ENCODE measurements around the gene LMAN2.

LMAN2 gene

DNA sequence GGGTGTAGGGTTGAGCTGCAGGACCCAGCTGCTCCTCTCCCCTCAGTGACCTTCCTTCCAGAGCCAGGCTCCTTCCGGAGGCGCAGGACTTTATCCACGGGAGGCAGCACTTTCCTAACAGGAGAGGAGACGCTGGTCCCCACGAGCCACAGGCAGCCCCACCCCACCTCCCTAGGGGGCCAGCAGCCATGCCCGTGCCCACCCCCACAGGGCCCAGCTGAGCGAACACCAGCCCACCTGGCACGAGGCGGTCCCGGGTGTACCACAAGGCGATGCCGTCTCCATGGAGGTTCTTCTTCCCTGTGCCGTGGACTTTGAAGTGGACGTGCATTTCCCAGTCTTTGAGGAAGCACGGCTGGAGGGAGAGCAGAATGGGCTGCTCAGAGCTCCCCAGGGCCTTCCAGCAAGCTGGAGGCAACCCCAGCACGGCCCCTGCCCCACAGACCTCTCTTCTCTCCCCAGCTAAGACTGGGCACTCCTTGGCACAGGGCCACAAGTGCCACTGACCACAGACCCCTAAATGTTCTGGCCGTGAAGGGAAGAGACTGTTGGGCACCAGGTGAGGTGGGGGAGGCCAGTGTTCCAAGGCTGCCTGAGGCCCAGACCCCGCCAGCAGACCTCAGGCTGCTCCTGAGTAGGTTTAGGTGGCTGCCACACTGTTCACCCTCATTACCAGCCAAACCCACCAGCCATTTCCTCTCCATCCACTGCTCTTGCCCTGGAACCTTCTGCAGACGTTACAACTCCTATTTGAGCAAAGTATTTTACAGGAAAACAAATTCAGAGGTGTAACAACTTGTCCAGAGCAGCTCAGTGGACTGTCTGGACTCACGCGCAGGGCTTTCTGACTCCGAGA is 13.0 kb downstream of the LMAN2 start:
- Histone ChIP-seq H3K36me3 (ENCODE audit: control insufficient read depth, insufficient read depth, low read length, severe bottlenecking) (peaks cover 76% of the 10 kb centered on the region), H3K27me3 (replicated peaks; ENCODE audit: control insufficient read depth, insufficient read depth, low read length) (no peaks in the 10 kb centered on the region), H3K4me1 (ENCODE audit: control insufficient read depth, insufficient read depth, low read length) (no peaks in the 10 kb centered on the region), H3K4me3 (ENCODE audit: low read length) (no peak overlapping the region), H3K9ac (ENCODE audit: low read length) (no peak overlapping the region), H3K9me3 (ENCODE audit: control insufficient read depth, low read length) (no peaks in the 10 kb centered on the region)
- DNase-seq (ENCODE audit: low read depth): no peak

GRCh38 chr5:177336603-177337494 is 14.6 kb downstream of the LMAN2 start:
- no peak for DNase-seq (ENCODE audit: low read depth)
- Histone ChIP-seq H3K4me1 (ENCODE audit: control insufficient read depth, insufficient read depth, low read length) (no peaks in the 10 kb centered on the region), H3K27me3 (replicated peaks; ENCODE audit: control insufficient read depth, insufficient read depth, low read length) (no peaks in the 10 kb centered on the region), H3K9me3 (ENCODE audit: control insufficient read depth, low read length) (no peaks in the 10 kb centered on the region), H3K9ac (ENCODE audit: low read length) (no peak overlapping the region), H3K4me3 (ENCODE audit: low read length) (no peak overlapping the region), H3K36me3 (ENCODE audit: control insufficient read depth, insufficient read depth, low read length, severe bottlenecking) (peaks cover 84% of the 10 kb centered on the region)

DNA sequence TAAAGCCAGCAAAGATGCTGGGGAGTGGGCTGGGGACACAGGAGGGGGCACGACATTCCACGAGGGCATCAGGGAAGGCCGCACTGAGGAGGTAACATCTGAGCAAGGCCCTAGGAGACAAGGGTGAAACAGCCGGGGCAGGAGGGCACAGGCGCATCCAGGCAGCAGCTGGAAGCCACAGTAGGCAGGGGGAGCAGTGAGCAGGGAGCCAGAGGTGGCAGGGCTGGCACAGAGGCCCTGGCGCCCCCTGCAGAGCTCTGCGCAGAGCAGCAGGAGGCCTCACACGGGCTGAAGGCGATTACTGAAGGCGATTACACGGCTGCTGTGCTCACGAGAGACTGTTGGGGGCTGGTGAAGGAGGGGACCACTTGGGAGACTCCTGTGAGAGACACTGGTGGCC is 15.4 kb downstream of the LMAN2 start:
- no peak overlapping the region for H3K4me3 ChIP-seq (ENCODE audit: low read length)
- no peak overlapping the region for H3K9ac ChIP-seq (ENCODE audit: low read length)
- H3K36me3 ChIP-seq (ENCODE audit: control insufficient read depth, insufficient read depth, low read length, severe bottlenecking): peaks cover 84% of the 10 kb centered on the region
- no peaks in the 10 kb centered on the region for H3K9me3 ChIP-seq (ENCODE audit: control insufficient read depth, low read length)
- H3K4me1 ChIP-seq (ENCODE audit: control insufficient read depth, insufficient read depth, low read length): no peaks in the 10 kb centered on the region
- no peaks in the 10 kb centered on the region for H3K27me3 ChIP-seq (replicated peaks; ENCODE audit: control insufficient read depth, insufficient read depth, low read length)
- peak; percentile 14 for DNase-seq (ENCODE audit: low read depth)

DNA sequence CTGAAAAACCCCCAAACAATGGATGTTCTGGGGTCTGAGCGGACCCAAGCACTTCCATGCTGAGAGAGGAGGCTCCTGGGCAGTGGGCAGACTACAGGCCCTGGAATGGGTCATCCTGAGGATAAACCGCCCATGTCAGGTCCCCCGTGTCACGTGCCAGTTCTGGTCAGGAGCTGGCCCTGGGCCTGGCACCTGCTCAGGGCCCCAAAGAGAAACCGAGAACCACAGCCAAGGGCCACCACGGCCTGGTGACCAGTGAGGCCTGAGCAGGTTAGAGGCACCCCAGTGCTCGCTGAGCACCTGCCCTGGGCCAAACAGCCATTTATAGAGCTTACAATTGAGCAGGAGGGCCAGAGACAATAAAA is 15.8 kb downstream of the LMAN2 start:
- Histone ChIP-seq H3K36me3 (ENCODE audit: control insufficient read depth, insufficient read depth, low read length, severe bottlenecking) (peaks cover 85% of the 10 kb centered on the region), H3K9me3 (ENCODE audit: control insufficient read depth, low read length) (no peaks in the 10 kb centered on the region), H3K27me3 (replicated peaks; ENCODE audit: control insufficient read depth, insufficient read depth, low read length) (no peaks in the 10 kb centered on the region), H3K9ac (ENCODE audit: low read length) (no peak overlapping the region), H3K4me1 (ENCODE audit: control insufficient read depth, insufficient read depth, low read length) (no peaks in the 10 kb centered on the region), H3K4me3 (ENCODE audit: low read length) (no peak overlapping the region)
- DNase-seq (ENCODE audit: low read depth): no peak

DNA sequence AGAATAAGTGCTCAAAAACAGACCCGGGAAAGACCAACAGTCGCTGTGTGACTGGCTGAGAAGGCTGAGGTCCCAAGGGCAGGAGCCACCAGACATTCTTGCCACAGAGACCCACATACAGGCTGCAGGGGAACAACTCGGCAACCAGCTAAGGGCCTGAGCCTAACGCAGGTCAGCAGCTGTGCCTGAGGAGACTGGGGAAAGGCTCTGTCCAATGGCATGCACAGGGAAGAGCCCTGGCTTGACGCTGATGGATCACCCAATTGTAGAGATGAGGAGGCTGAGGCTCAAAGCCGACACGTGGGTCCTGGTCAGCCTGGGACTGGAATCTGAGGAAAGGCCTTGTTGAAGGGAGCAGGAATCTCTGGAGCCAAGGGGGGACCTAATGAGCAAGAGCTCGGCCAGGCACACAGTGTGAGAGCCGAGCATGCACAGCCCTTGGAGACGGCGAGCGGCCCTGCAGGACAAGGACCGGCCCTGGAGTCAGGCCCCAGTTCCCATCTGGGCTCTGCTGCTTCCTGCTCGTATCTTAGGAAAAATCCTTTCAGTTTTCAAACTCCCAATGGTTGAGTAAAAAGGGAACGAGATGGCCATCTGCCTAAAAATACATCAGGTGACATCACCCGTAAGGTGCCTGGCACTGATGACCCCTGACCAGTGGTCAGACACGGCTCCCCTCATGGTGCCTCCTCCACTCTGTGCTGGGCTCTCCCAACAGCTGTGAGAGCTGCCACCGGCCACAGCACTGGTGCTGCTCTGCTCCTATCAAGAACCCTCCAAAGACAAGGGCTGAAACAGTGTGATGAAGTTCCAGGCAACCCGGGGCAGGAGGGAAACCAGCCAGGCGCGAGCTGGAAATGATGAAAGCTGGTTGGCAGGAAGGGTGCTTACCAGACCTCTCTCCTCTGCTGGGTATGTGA is 16.4 kb downstream of the LMAN2 start:
- Histone ChIP-seq H3K4me3 (ENCODE audit: low read length) (no peak overlapping the region), H3K4me1 (ENCODE audit: control insufficient read depth, insufficient read depth, low read length) (no peaks in the 10 kb centered on the region), H3K27me3 (replicated peaks; ENCODE audit: control insufficient read depth, insufficient read depth, low read length) (no peaks in the 10 kb centered on the region), H3K9me3 (ENCODE audit: control insufficient read depth, low read length) (no peaks in the 10 kb centered on the region), H3K36me3 (ENCODE audit: control insufficient read depth, insufficient read depth, low read length, severe bottlenecking) (peaks cover 91% of the 10 kb centered on the region), H3K9ac (ENCODE audit: low read length) (no peak overlapping the region)
- no peak for DNase-seq (ENCODE audit: low read depth)

DNA sequence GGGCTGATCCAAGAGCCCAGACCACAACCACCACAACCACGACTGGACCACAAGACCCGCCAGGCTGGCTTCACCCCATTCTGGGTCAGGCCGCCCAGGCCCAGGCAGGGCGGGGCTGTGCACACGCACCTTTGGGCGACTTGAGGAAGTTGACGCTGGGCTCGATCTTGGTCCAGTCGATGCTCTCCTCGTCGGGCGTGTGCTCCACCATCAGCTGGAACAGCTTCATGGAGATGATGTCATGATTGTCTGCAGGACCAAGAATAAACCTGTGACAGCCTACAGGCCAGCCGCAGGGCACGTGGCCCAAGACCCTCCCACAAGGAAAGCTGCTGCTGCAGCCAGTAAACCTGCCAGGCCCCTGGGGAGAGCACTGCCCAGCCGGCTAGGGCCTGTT is 17.3 kb downstream of the LMAN2 start:
- Histone ChIP-seq H3K9me3 (ENCODE audit: control insufficient read depth, low read length) (no peaks in the 10 kb centered on the region), H3K36me3 (ENCODE audit: control insufficient read depth, insufficient read depth, low read length, severe bottlenecking) (peaks cover 91% of the 10 kb centered on the region), H3K4me1 (ENCODE audit: control insufficient read depth, insufficient read depth, low read length) (no peaks in the 10 kb centered on the region), H3K9ac (ENCODE audit: low read length) (no peak overlapping the region), H3K4me3 (ENCODE audit: low read length) (no peak overlapping the region), H3K27me3 (replicated peaks; ENCODE audit: control insufficient read depth, insufficient read depth, low read length) (no peaks in the 10 kb centered on the region)
- DNase-seq (ENCODE audit: low read depth): no peak

DNA sequence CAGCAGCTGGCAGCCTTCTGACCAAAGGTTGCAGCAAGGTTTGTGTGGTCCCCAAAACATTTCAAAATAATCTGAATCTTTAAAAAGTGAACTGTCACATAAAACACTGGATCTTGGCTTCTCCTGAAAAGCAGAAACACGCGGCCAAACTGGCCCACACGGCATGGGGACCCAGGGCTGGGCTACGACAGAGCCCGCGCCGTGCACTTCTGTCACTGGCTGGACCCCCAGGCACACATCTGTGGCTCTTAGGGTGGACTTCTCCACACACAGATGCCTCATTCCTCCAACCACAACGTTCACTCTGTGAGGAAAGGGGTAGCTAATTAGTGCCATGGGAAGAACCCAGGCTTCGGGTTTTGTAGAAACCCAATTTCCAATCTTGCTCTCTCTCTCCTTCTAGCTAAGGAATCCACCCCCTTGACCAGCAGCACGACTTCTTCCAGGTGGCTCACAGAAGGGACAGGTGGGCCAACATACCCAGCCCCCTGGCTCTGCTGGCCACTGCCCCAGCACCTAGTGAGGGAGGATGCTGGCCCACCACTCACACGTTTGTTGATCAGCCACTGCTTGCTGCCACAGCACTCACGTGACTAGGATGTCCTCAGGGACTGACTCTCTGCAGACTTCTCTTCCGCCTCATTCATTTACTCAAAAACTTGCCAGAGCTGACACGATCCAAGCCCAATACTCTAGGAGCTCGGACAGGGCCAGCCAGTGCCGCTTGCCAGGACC is 17.9 kb downstream of the LMAN2 start:
- no peaks in the 10 kb centered on the region for H3K4me1 ChIP-seq (ENCODE audit: control insufficient read depth, insufficient read depth, low read length)
- no peak overlapping the region for H3K9ac ChIP-seq (ENCODE audit: low read length)
- H3K4me3 ChIP-seq (ENCODE audit: low read length): no peak overlapping the region
- H3K27me3 ChIP-seq (replicated peaks; ENCODE audit: control insufficient read depth, insufficient read depth, low read length): no peaks in the 10 kb centered on the region
- no peak for DNase-seq (ENCODE audit: low read depth)
- no peaks in the 10 kb centered on the region for H3K9me3 ChIP-seq (ENCODE audit: control insufficient read depth, low read length)
- peaks cover 86% of the 10 kb centered on the region for H3K36me3 ChIP-seq (ENCODE audit: control insufficient read depth, insufficient read depth, low read length, severe bottlenecking)

GRCh38 chr5:177332896-177333260 is 18.6 kb downstream of the LMAN2 start:
- no peak overlapping the region for H3K9ac ChIP-seq (ENCODE audit: low read length)
- peaks cover 3% of the 10 kb centered on the region for H3K4me1 ChIP-seq (ENCODE audit: control insufficient read depth, insufficient read depth, low read length)
- no peaks in the 10 kb centered on the region for H3K9me3 ChIP-seq (ENCODE audit: control insufficient read depth, low read length)
- peaks cover 81% of the 10 kb centered on the region for H3K36me3 ChIP-seq (ENCODE audit: control insufficient read depth, insufficient read depth, low read length, severe bottlenecking)
- no peaks in the 10 kb centered on the region for H3K27me3 ChIP-seq (replicated peaks; ENCODE audit: control insufficient read depth, insufficient read depth, low read length)
- no peak overlapping the region for H3K4me3 ChIP-seq (ENCODE audit: low read length)
- no peak for DNase-seq (ENCODE audit: low read depth)

- Histone ChIP-seq H3K36me3 (ENCODE audit: control insufficient read depth, insufficient read depth, low read length, severe bottlenecking) (peaks cover 75% of the 10 kb centered on the region), H3K9ac (ENCODE audit: low read length) (no peak overlapping the region), H3K4me3 (ENCODE audit: low read length) (no peak overlapping the region), H3K4me1 (ENCODE audit: control insufficient read depth, insufficient read depth, low read length) (peaks cover 9% of the 10 kb centered on the region), H3K9me3 (ENCODE audit: control insufficient read depth, low read length) (no peaks in the 10 kb centered on the region), H3K27me3 (replicated peaks; ENCODE audit: control insufficient read depth, insufficient read depth, low read length) (no peaks in the 10 kb centered on the region)
- no peak for DNase-seq (ENCODE audit: low read depth)
Observed at GRCh38 chr5:177332031-177332895, 19.2 kb downstream of the LMAN2 start.

Data from adipocyte (in vitro differentiated cells).